NCI-H187 treated with DMSO at 0.1 percent for 48 hours (cell line): ENCODE results near the gene MCOLN1.

Experiments used
- DNase-seq: peaks from one replicate; lab custom pipeline; 2025; lab: John Stamatoyannopoulos, UW

MCOLN1 gene

GRCh38 chr19:7542556-7543348, 20.3 kb downstream of the MCOLN1 start:
- no peak for DNase-seq

- no peak for DNase-seq
Observed at GRCh38 chr19:7544626-7545025, 22.2 kb downstream of the MCOLN1 start.

- no peak for DNase-seq
Observed at GRCh38 chr19:7545300-7545699, 22.9 kb downstream of the MCOLN1 start.

- DNase-seq = no peak
Observed at GRCh38 chr19:7545904-7546303, 23.5 kb downstream of the MCOLN1 start.

GRCh38 chr19:7547159-7547558, 24.7 kb downstream of the MCOLN1 start:
- DNase-seq = no peak

GRCh38 chr19:7549429-7550148, 27.2 kb downstream of the MCOLN1 start:
- no peak for DNase-seq

- no peak for DNase-seq
Observed at GRCh38 chr19:7550169-7550770, 27.8 kb downstream of the MCOLN1 start.

- peak; percentile 47 for DNase-seq
Observed at GRCh38 chr19:7550987-7551761, 28.8 kb downstream of the MCOLN1 start.

- DNase-seq = no peak
Observed at GRCh38 chr19:7552781-7553180, 30.4 kb downstream of the MCOLN1 start.

- no peak for DNase-seq
Observed at GRCh38 chr19:7554565-7554964, 32.1 kb downstream of the MCOLN1 start.

- DNase-seq = no peak
Observed at GRCh38 chr19:7554990-7555864, 32.8 kb downstream of the MCOLN1 start.

GRCh38 chr19:7556696-7557315, 34.4 kb downstream of the MCOLN1 start:
- DNase-seq = no peak

- DNase-seq = no peak
Observed at GRCh38 chr19:7558667-7559066, 36.2 kb downstream of the MCOLN1 start.

- DNase-seq = no peak
Observed at GRCh38 chr19:7559102-7559501, 36.7 kb downstream of the MCOLN1 start.

GRCh38 chr19:7560255-7560654, 37.8 kb downstream of the MCOLN1 start:
- DNase-seq = no peak

GRCh38 chr19:7561325-7561724, 38.9 kb downstream of the MCOLN1 start:
- no peak for DNase-seq

GRCh38 chr19:7562646-7563393, 40.4 kb downstream of the MCOLN1 start:
- DNase-seq = no peak

GRCh38 chr19:7564866-7565265, 42.4 kb downstream of the MCOLN1 start:
- no peak for DNase-seq

- DNase-seq = no peak
Observed at GRCh38 chr19:7565332-7565731, 42.9 kb downstream of the MCOLN1 start.

GRCh38 chr19:7570761-7571160, 48.3 kb downstream of the MCOLN1 start:
- no peak for DNase-seq
